Measurements from ENCODE around the gene LTV1. TPM values are rescaled to one million over a fixed set of nuclear protein-coding genes. Genes with fewer than 3 reads are reported as not detected.

The LTV1 gene
- total RNA-seq, 1 donor from 2014 or later: 15.8 TPM

- H3K36me3 ChIP-seq (ENCODE audit: control insufficient read depth, insufficient read depth, low read length): no peaks in the 10 kb centered on the region
- H3K4me3 ChIP-seq (ENCODE audit: low read depth, low read length): no peak overlapping the region
- FAIRE-seq: no peak
- no peaks in the 10 kb centered on the region for H3K27me3 ChIP-seq (ENCODE audit: control insufficient read depth, insufficient read depth, low read length)
- no peak for TF ChIP-seq CTCF (IDR thresholded peaks at IDR 0.05; ENCODE audit: insufficient read depth, low read length, severe bottlenecking)
- no peak for DNase-seq (ENCODE audit: low read depth)
Measured at GRCh38 chr6:143894655-143895054, 51.5 kb downstream of the LTV1 start.

GRCh38 chr6:143896126-143896860, 53.2 kb downstream of the LTV1 start:
- DNase-seq (ENCODE audit: low read depth) (peak; percentile 65), FAIRE-seq (no peak)
- Histone ChIP-seq H3K4me3 (ENCODE audit: low read depth, low read length) (no peak overlapping the region), H3K27me3 (ENCODE audit: control insufficient read depth, insufficient read depth, low read length) (no peaks in the 10 kb centered on the region), H3K36me3 (ENCODE audit: control insufficient read depth, insufficient read depth, low read length) (no peaks in the 10 kb centered on the region)
- no peak for TF ChIP-seq CTCF (IDR thresholded peaks at IDR 0.05; ENCODE audit: insufficient read depth, low read length, severe bottlenecking)

GRCh38 chr6:143900358-143900757, 57.2 kb downstream of the LTV1 start:
- no peaks in the 10 kb centered on the region for H3K36me3 ChIP-seq (ENCODE audit: control insufficient read depth, insufficient read depth, low read length)
- no peaks in the 10 kb centered on the region for H3K27me3 ChIP-seq (ENCODE audit: control insufficient read depth, insufficient read depth, low read length)
- TF ChIP-seq CTCF (IDR thresholded peaks at IDR 0.05; ENCODE audit: insufficient read depth, low read length, severe bottlenecking): no peak
- FAIRE-seq (no peak), DNase-seq (ENCODE audit: low read depth) (no peak)
- no peak overlapping the region for H3K4me3 ChIP-seq (ENCODE audit: low read depth, low read length)

- no peak overlapping the region for H3K4me3 ChIP-seq (ENCODE audit: low read depth, low read length)
- DNase-seq (ENCODE audit: low read depth) (no peak), FAIRE-seq (no peak)
- TF ChIP-seq CTCF (IDR thresholded peaks at IDR 0.05; ENCODE audit: insufficient read depth, low read length, severe bottlenecking): no peak
- H3K36me3 ChIP-seq (ENCODE audit: control insufficient read depth, insufficient read depth, low read length): no peaks in the 10 kb centered on the region
- no peaks in the 10 kb centered on the region for H3K27me3 ChIP-seq (ENCODE audit: control insufficient read depth, insufficient read depth, low read length)
Measured at GRCh38 chr6:143901885-143902750, 59.0 kb downstream of the LTV1 start.

- H3K36me3 ChIP-seq (ENCODE audit: control insufficient read depth, insufficient read depth, low read length): no peaks in the 10 kb centered on the region
- no peak overlapping the region for H3K4me3 ChIP-seq (ENCODE audit: low read depth, low read length)
- no peaks in the 10 kb centered on the region for H3K27me3 ChIP-seq (ENCODE audit: control insufficient read depth, insufficient read depth, low read length)
- DNase-seq (ENCODE audit: low read depth) (no peak), FAIRE-seq (no peak)
- TF ChIP-seq CTCF (IDR thresholded peaks at IDR 0.05; ENCODE audit: insufficient read depth, low read length, severe bottlenecking): no peak
Measured at GRCh38 chr6:143902827-143903226, 59.7 kb downstream of the LTV1 start.

Measured in bronchial epithelial cell (primary cell).